Cardiac atrium fibroblast (primary cell): ENCODE data around the gene RTN4IP1. TPM values are rescaled to one million over a fixed set of nuclear protein-coding genes. Genes with fewer than 3 reads are reported as not detected.

Source experiments
- total RNA-seq: library from RNA; depleted of rRNA; stranded (reverse); fragments of >200 nt; gene quantifications from 2 replicates; pipeline ENCODE4 v1.2.3, GENCODE V29; 2015

The RTN4IP1 gene, protein sequence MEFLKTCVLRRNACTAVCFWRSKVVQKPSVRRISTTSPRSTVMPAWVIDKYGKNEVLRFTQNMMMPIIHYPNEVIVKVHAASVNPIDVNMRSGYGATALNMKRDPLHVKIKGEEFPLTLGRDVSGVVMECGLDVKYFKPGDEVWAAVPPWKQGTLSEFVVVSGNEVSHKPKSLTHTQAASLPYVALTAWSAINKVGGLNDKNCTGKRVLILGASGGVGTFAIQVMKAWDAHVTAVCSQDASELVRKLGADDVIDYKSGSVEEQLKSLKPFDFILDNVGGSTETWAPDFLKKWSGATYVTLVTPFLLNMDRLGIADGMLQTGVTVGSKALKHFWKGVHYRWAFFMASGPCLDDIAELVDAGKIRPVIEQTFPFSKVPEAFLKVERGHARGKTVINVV
- total RNA-seq: 2.5 and 2.9 TPM in 2 replicates

DNA sequence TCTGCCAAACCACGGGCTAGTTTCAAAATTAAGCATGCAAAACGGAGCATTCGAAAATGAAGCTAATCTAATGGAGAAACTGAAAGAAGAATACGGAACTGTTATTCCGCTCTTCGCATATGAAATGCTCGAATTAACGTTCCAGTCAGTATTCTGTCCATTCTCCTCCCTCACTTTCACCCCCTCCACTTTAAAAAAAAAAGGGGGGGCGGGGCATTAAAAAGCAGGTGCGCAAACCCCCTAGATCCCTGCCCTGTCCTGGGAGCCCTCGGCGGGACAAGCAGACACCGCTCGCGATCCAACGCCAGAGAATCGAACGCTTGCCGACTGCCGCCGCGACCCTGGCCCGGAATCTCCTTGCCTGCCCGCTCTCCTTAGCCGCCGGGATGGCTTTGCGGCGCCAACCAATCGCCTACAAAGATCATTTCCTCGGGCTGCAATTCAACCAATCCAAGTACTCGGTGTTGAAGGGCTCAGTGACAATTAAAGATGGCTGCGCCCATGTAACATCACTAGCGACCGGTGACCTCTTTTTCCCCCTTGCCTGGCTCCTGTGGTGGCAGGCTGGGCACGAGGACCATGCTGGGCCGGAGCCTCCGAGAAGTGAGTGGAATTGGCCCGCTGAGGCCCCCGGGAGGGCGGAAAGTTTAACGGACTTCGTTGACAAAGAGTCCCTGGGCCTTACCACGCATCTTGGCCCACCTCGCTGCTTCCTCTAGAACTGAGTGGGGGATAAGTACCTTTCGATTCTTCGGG, at the start of gene RTN4IP1, which contains the start of gene QRSL1:
Gene RTN4IP1 (minus strand): TSS at position 396 of the 756 bp plus-strand sequence. CDS start 477 bp downstream, outside the sequence.
Gene QRSL1 (plus strand): TSS at position 476 of the 756 bp plus-strand sequence. CDS start 104 bp downstream, at position 580.

Other genes with a start within 250 kb of the RTN4IP1 start
- gene QRSL1, start 80 bp upstream of the RTN4IP1 start, total RNA-seq: 6.0 and 6.9 TPM in 2 replicates